Measurements from ENCODE around the gene COL4A1.

Gene COL4A1

DNA sequence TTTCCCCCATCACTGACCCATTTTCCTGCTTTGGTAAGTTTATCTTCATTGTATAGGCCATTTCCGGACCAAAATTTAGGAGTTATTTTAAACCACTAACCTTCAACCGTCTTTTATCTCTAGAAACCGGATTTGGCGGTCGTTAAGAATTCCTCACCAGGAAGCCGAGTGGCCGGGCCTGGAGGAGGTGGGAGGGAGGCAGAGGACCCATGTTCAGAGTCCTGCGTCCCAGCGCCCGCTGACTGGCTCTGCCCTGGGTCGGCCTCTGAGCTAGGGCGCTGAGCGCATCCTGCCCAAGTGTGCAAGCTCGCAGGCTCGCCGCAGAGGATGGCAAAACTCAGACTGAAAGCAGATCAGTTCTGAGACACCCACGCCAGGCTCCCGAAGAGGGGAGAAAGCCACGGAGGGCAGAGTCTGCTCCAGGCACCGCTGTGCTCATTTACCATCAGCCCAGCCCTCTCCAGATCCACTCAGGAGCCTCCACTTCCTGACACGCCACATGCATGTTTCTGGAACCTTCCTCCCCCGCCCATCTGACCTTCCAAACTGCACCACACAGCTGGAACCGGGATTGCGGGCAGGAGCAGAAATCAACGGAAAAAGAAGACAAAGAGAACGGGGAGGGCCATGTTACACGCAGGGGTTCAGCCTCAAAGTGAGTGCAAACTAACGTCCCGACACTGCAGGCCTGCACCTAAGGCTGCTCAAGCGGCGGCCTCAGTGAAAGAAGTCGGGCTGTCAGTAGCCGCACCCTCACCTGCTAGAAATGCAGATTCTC is 8.3 kb downstream of the COL4A1 start:
- DNase-seq (ENCODE audit: insufficient read length, low spot score): no peak
- no peak for FAIRE-seq

DNA sequence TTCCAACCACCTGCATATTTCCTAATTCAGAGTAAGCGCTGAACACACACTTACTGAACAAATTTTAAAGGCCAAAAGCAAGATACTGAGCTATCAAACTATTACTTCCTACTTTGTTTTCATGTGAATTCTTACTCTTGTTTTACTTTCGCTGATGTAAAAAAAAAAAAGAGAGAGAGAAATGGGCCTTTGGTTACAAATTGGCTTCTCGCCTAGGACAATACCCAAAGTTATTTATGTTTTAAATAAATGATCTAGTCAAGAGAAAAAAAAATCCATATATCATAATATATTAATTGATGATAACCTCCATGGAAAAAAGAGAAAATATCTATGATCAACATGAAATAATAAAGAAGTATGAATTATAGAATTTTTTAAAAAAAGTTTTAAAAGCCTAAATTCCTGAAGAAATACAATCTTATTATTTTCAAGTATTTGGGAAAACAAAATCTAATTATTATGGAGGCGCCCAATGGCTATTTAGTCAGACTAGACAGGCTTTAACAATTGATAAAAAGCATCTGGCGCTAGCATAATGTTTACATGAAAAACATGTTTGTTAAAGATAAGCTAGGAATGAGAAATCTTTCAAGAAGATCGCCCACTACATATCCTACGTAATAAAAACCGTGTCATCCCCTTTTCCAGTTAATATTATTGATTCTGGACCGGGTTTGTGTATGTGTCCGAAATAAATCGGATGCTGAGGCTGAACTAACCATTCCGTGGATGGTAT is 9.0 kb downstream of the COL4A1 start:
- DNase-seq (ENCODE audit: insufficient read length, low spot score) (no peak), FAIRE-seq (no peak)

DNA sequence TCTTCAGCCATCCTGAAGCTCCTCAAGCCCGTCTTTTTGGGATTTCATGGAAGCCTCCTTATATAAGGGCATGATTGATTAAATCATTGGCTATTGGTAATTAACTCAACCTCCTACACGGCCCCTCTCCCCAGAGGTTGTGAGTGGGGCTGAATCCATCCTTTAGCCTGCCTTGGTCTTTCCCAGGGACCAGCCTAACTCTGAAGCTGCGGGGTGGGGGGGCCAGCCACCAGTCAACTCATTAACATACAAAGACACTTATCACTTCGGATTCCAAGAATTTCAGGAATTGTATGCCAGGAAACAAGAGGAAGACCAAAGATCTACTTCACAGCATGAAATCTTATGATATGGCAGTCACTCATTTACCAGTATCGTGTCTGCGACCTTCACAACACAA is 9.9 kb downstream of the COL4A1 start:
- DNase-seq (ENCODE audit: insufficient read length, low spot score) (no peak), FAIRE-seq (no peak)

DNA sequence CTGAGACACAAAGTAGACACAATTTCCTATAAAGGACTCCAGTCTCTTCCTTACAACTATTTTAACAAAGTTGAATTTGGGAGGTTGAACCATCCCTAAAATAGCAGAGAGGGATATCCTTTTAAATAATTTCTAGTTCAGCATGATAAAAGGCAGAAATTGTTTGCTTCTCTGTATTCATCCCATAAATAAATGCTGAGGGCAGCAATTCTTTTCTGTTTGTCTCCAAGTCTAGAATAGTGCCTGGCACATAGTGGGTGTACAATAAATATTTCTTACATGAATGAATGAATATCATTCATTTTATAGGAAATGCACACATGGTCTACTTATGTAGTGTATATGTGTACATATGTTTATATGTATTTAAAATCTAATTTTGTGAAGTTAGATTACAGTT is 12.3 kb downstream of the COL4A1 start:
- FAIRE-seq (no peak), DNase-seq (ENCODE audit: insufficient read length, low spot score) (no peak)

DNA sequence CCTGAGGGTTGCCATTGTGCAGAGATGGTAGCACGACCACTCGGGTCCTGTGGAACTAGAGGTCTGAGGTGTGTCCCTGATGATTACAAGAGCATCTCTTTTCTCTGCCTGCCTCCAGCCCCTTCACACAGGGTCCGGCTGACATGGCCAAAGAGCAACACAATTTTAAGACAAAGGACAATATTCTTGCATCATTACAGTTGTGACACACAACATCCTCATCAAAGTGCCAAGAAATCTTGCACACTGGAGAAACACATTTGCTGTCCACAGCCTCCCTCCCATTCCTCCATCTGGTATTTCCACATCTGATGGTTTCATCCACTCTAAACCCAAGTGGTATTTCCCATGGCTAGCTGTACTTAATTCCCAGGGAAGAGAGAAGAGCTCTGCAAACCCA is 12.8 kb downstream of the COL4A1 start:
- DNase-seq (ENCODE audit: insufficient read length, low spot score): no peak
- no peak for FAIRE-seq

DNA sequence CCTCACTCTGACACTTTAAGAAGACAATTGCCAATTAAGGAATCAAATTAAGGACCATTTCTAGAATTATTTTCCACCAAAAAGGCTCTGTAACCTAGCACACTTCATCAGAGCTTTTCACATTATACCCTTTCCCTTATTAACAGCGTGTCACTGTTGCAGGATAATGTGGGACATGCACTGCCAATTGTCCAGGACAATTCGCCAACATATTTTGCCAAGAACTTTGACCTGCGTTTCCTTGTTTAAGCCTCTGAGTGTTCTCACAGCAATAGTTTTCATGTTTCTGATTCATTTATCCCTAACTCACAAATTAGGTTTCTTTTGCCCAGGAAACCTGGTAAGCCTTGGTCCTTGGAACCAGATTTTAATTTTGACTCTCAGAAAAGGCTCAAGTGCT is 13.3 kb downstream of the COL4A1 start:
- FAIRE-seq: no peak
- no peak for DNase-seq (ENCODE audit: insufficient read length, low spot score)

DNA sequence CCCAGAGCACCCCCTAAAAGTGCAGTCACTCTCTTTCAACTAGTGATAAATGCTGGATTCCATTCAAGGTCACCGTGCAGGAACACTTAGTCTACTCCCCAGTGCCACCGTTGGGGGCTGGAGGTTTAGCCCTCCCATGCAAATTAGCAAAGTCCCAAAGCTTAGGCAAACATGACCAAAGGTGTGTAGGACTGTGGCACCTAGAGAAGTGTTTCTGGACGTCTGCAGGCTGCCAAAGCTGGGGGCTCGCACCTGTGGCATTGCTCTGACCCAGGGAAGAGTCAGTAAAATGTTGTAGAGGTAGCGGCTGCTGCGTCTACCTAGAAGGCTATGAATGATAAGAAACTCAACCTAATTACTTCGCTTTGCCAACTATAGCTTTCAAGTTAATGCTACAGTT is 13.9 kb downstream of the COL4A1 start:
- FAIRE-seq (no peak), DNase-seq (ENCODE audit: insufficient read length, low spot score) (no peak)

DNA sequence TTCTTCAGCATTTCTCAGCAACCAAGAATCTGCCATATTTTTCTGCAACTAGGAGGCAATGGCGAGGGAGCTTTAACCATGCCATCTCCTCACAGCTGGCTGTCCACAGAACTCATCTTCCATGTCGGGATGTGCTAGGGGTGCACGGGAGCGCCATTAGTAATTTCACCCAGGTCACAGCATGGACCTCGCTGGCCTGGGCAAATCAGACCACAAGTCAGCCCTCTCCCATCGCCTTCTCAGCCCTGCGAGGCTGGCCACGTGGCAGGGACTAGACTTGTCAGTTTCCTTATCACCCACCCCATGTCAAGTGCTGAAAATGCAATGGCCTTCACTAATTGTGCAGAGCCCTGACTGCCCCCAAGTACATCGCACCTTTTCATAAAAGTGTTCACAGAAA is 15.7 kb downstream of the COL4A1 start:
- FAIRE-seq (no peak), DNase-seq (ENCODE audit: insufficient read length, low spot score) (no peak)

DNA sequence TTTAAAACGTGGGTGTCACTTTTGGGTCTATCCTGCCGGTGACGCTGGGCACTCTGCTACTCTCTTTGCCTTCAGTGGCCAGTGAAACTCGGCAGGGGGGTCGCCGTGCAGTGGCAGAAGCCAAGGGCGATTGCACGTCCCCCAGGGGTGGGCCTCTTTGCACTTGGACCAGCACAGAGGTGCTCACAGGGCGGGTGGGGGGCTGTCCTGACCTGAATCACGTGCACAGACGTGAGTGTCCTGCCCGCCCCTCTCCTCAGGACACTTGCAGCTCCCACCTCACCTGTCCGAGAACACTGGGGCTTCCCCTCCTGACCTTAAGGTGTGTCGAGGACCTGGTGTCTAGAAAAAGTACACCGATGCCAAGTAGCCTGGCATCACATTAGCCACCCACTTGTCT is 16.1 kb downstream of the COL4A1 start:
- DNase-seq (ENCODE audit: insufficient read length, low spot score): no peak
- no peak for FAIRE-seq

DNA sequence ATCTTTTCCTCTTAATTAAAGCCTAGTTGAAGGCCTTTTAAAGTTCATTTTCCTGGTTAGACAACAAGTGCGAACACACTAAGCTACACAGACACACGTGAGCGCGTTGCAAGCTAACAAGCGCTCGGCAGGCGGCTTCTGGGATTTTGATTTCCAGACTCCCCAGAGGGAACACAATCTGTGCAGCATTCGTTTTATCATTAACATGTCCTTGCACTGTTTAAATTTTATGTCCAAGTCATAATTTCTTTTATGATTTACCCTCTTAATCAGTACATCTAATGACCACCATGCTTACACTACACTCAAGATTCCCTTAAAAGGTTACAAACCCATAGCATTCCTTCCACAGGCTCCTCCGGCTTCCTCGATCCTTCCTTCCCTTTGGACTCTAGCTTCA is 16.8 kb downstream of the COL4A1 start:
- no peak for DNase-seq (ENCODE audit: insufficient read length, low spot score)
- FAIRE-seq: no peak

DNA sequence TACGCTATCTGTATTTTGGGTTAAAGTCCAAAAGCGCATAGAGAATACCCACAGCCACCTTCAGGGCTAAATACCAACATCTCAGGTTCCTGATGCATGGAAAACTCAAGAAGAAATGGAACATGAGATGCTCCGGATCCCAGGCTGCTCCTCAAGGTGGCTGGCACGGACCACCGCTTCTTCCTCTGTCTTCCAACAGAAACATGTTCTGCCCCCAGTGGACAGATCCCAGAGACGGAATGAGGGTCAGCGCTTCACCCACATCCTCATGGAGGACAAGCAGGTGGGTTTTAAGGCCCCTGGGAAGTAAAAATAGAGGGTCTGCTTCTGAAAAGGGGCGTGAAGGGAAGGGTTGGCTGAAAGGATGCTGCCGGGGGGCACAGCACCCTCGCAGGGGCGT is 17.3 kb downstream of the COL4A1 start:
- DNase-seq (ENCODE audit: insufficient read length, low spot score) (no peak), FAIRE-seq (no peak)

DNA sequence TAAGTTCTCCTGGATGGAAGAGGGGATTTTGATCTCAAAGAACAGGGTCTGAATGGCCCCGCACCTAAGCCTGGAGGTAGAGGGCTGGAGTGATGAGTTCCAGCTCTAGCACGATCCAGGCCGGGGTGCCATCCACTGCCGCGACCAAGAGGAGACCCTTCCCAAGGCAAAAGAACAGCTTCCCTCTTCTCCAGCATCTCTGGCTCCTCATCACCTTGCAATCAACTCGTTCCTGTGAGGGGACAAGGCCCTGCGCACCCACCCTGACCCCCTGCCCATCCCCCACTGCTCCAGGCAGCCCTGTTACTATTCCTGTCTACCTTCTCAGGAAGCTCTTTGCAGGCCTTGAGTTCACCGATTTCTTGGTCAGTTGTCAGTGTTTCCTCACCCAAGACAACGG is 17.8 kb downstream of the COL4A1 start:
- FAIRE-seq: no peak
- no peak for DNase-seq (ENCODE audit: insufficient read length, low spot score)

DNA sequence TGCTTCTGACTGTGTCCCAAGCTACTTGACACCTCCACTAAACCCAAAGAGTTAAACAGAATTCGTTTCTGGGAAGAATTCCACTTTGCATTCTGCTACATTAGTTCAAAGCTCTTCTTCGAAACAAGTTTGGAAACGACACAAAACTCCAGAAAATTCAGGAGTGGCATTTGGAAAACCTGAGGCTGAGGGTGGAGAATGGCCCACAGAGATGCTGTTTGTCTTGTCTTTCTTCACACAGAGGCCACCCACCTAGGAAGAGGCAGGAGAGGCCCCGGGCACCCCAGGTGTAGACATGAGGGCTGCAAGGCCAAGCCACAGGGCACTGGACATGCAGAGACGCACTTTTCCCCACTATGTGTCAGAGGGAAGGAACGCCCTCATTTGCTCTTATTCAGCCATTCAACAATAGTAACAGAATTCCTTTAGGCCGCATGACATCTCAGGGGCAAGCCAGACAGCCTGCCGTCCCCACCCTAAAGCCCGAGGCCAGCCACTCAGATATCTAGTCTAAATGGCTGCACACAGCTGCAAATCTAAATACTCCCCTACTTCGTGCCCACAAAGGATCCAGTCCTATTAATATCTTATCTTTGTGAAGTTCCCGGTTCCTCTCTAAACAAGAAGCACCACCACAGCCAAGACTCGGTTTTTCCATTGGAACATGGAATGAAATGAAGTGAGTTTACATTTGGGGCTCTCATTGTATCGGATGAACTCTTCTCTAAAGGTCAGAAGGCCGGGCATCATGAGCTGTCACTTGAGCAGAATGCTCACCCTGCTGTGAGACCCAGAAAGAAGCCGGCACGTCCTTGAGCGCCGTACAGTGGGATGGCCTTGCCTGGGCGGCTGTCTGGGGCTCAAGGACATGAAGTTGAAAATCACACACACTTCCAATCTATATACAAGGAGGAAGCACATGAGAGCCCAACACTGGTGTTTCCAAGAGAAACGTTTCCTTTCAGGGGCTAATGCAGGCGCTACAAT is 19.8 kb downstream of the COL4A1 start:
- FAIRE-seq: no peak
- DNase-seq (ENCODE audit: insufficient read length, low spot score): no peak

DNA sequence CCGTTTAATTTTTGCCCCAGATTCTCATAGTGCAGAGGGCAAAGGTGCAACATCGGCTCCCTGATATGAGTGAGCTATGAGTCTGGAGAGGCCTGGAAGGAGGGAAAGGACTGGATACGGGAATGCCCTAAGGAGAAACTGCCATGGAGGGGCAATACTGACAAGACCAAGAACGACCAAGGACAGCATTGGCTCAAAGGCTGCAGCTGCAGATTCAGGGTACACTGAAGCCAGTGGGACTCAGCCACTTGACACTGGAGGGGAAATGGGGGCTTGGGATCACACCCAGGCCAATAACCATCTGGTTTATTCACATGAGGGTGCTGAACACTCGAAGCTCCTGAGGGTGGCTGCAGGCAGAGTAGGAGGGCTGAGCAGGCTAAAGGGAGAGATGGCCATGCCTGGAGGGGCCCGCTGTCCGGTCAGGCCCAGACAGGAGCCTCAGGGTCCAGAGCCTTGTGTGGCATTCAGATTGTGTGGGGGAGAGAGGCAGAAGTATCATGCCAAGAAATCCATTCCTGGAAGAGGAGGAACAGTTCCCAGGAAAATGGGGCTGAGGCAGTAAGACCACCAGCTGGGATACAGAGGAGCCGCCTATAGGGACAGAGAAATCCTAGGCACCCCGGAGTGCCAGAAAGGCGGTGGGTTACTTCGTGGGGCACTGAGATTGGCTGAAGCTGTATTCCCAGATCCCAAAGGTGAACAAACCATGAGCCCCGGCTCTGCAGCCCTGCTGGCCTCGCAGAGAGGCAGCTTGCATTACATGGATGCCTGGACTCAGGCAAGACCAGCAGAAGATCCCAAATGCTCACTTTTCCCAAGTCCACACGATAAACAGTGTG is 20.7 kb downstream of the COL4A1 start:
- DNase-seq (ENCODE audit: insufficient read length, low spot score) (no peak), FAIRE-seq (no peak)

DNA sequence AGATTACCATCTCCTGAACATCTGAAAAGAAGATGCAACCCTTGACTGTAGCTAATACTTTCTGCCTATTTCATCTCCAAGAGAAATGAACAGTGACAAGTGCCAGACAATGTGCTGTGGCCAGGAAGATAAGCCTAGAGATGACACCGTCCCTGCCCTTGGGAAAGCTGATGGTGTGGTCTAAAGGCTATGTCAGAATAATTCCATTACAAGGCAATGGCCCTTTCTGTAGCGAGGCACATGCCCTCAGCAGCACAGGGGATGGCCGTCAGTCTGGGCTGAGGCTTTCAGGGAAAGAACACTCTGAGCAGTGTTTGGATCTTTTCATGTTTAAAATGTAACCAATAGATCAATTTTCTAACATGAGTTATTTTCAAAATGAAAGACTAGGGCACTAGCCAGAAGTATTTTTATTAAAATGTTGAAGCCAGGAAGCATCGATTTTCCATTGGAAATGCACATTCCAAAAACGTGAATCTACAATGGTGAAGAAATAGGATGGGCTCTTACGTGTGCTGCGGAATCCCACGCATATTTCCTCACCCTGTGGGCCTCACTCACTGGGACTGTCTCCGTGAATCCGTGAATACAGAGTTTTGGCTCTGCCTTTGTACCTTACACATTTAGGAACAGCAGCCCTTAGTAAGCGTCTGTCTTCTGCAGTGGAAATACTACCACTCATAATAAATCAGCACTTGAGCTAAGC is 22.0 kb downstream of the COL4A1 start:
- FAIRE-seq: no peak
- DNase-seq (ENCODE audit: insufficient read length, low spot score): no peak

DNA sequence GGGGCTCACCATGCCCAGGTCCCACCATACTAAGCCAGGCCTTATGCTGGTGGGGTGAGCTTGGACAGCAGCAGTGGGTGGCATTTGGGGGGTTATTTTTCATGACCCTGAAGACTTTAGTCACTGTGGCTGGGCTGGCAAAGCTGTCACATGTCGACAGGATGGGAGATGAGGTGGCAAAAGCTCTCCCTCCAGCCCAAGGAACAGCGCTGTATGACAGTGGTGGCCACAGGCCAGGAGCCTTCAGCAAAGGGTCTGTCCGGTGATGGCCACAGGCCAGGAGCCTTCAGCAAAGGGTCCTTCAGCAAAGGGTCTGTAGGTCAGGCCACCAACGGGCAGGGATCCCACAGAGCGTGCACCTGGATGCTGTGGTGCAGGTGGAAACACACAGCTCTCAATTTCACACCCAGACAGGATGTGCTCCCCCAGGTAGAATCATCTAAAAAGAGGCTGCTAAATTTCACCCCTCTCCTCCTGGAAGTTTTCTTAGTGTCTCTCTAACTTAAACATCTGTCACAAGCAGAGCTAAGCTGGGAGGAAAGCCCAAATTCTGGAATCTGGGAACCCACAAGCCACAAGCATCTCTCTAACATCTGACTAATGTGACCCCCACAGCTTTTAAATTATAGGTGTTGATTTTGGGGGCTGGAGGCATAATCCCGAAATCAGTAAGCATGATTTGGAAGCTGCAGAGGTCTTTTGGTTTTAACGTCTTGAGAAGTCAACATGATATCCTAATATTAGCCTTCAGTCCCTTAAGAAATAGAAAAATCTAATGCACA is 23.0 kb downstream of the COL4A1 start:
- FAIRE-seq: no peak

DNA sequence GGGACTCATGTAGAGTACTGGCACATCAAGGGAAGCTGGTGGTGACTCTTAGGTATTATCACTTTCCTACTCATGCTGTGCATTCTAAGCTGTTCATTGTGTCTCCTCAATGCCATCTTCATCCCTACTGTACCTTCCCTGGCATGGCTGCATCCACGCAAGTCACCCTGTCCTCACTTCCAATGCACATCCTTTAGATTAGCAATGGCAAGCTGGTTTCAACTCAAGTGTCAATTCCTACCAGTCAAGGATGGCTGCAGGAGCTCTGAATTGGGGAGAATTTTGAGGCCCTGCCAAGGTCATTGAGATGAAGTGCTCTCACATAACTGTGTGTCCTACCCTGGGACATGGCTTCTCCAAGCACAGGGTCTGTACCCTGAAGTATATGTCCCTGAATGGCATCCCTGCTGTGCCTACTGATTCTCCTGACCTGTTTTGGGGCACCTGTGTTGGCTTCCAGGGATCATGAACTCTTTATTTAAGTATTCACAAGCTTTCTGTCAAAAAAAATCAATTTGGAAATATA is 24.6 kb downstream of the COL4A1 start:
- DNase-seq (ENCODE audit: insufficient read length, low spot score) (no peak), FAIRE-seq (no peak)

More for the DNA sequence above, 23.0 kb downstream of the COL4A1 start:
- no peak for DNase-seq (ENCODE audit: insufficient read length, low spot score)

DNA sequence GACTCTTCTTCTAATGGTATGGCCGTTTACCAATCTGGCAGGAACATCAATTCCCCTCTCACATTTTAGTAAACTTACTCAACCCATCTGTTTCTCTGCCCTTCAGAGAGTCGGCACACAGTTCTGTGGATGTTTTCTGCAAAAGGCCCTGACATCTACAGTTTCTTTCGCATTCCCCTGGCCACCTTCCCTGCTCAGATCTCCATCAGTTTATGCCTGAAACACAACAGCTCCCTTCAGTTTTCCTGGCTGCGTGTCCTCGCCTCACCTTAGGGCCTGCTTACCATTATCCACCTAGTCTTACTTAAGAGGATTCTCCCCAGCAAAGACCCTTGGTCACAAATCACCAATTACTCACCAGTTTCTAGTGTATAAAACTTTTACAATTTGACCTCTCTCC is 25.2 kb downstream of the COL4A1 start:
- DNase-seq (ENCODE audit: insufficient read length, low spot score) (no peak), FAIRE-seq (no peak)
